HepG2 (cell line): Measurements from ENCODE around the gene EPHA2. TPM values are rescaled to one million over a fixed set of nuclear protein-coding genes. Genes with fewer than 3 reads are reported as not detected.

Source experiments
- ARID5B ChIP-seq: IDR thresholded peaks from 2 replicates; pipeline ENCODE4 v1.4.0; 2020; ENCODE audit warnings: mild to moderate bottlenecking, missing genetic modification reagents
- ARNT2 ChIP-seq: sonication (generic); formaldehyde crosslinking; IDR thresholded peaks from 2 replicates; pipeline ENCODE4 v1.8.0; 2022; ENCODE audit warnings: mild to moderate bottlenecking, low read depth, missing genetic modification reagents, moderate library complexity
- ATF1 ChIP-seq: IDR thresholded peaks from 2 replicates; pipeline ENCODE4 v1.6.1; 2016; ENCODE audit warnings: mild to moderate bottlenecking, control low read depth
- BCL6 ChIP-seq: IDR thresholded peaks from 2 replicates; pipeline ENCODE4 v1.6.1; 2016; ENCODE audit warnings: missing genetic modification reagents, missing compliant biosample characterization
- DZIP1 ChIP-seq: sonication (generic); formaldehyde crosslinking; IDR thresholded peaks from 2 replicates; pipeline ENCODE4 v1.5.0; 2020; ENCODE audit warnings: mild to moderate bottlenecking, missing genetic modification reagents
- ESRRA ChIP-seq: sonication (generic); formaldehyde crosslinking; IDR thresholded peaks from 2 replicates; pipeline ENCODE4 v1.5.1; 2020; ENCODE audit warnings: mild to moderate bottlenecking, low read depth, missing genetic modification reagents
- GMEB2 ChIP-seq: IDR thresholded peaks from 2 replicates; pipeline ENCODE4 v1.6.1; 2016; ENCODE audit warnings: missing biosample characterization, missing genetic modification reagents, low read depth
- HNRNPUL1 ChIP-seq: fragments of 200-400 bp; formaldehyde crosslinking; IDR thresholded peaks from 2 replicates; pipeline ENCODE4 v1.6.1; 2017; ENCODE audit warnings: low read depth, mild to moderate bottlenecking, low read length, moderate library complexity
- TOE1 ChIP-seq: sonication (generic); formaldehyde crosslinking; IDR thresholded peaks from 2 replicates; pipeline ENCODE4 v1.4.0; 2020; ENCODE audit warnings: mild to moderate bottlenecking, missing genetic modification reagents
- TRIM22 ChIP-seq: fragments of 450-650 bp; IDR thresholded peaks from 2 replicates; pipeline ENCODE4 v1.6.1; 2017
- ZMAT5 ChIP-seq: sonication (generic); formaldehyde crosslinking; IDR thresholded peaks from 2 replicates; pipeline ENCODE4 v1.5.0; 2020; ENCODE audit warnings: mild to moderate bottlenecking, low read depth, missing genetic modification reagents, borderline replicate concordance
- ZMYM4 ChIP-seq: sonication (generic); formaldehyde crosslinking; IDR thresholded peaks from 2 replicates; pipeline ENCODE4 v1.8.1; 2023; ENCODE audit warnings: mild to moderate bottlenecking, missing genetic modification reagents
- ZNF160 ChIP-seq: sonication (generic); formaldehyde crosslinking; IDR thresholded peaks from 2 replicates; pipeline ENCODE4 v1.8.0; 2022; ENCODE audit warnings: mild to moderate bottlenecking, inconsistent platforms, missing genetic modification reagents
- ZNF34 ChIP-seq: sonication (generic); formaldehyde crosslinking; IDR thresholded peaks from 2 replicates; pipeline ENCODE4 v1.4.0; 2020; ENCODE audit warnings: mild to moderate bottlenecking, missing genetic modification reagents, borderline replicate concordance
- ZNF414 ChIP-seq: sonication (generic); formaldehyde crosslinking; IDR thresholded peaks from 2 replicates; pipeline ENCODE4 v1.5.0; 2020; ENCODE audit warnings: missing genetic modification reagents
- ZNF546 ChIP-seq: sonication (generic); formaldehyde crosslinking; conservative IDR thresholded peaks from 2 replicates; pipeline ENCODE4 v1.8.1; 2023; ENCODE audit warnings: mild to moderate bottlenecking, missing genetic modification reagents
- ZNF674 ChIP-seq: sonication (generic); formaldehyde crosslinking; IDR thresholded peaks from 2 replicates; pipeline ENCODE4 v1.5.0; 2020; ENCODE audit warnings: low read depth, mild to moderate bottlenecking, missing genetic modification reagents
- polyA plus RNA-seq, 8 experiments: library from polyadenylated mRNA; depleted of rRNA in 3 of 8; stranded (reverse) in 7 of 8; unstranded in 1 of 8; fragments of >200 nt; fragmentation: Illumina TruSeq in 4 of 8; extraction: Trizol in 4 of 8; gene quantifications; 2 replicates each; pipeline versions ENCODE4 v1.2.1 to v1.2.3, GENCODE V29; 2011 to 2016; ENCODE audit warnings: low read depth in 4 of 8, missing spikeins in 1 of 8, mixed read lengths in 1 of 8; ENCODE audit not compliant: insufficient read depth in 1 of 8
- total RNA-seq, 5 experiments: library from RNA; depleted of rRNA; stranded (reverse); fragments of >200 nt; fragmentation: Illumina TruSeq; extraction: Trizol; gene quantifications; 2 replicates each; pipeline ENCODE4 v1.2.3, GENCODE V29; 2016; ENCODE audit warnings: low read depth in 1 of 5

EPHA2 gene
- total and polyA plus RNA-seq, 2 of the 13 experiments (the other 11 are each of a cell fraction or from before 2014, with no cell fraction given): 33.6 to 53.6 TPM

GRCh38 chr1:16164213-16165072 lies 8.6 kb upstream of the EPHA2 start (continued):
- TF ChIP-seq TRIM22 (no peak), ARNT2 (CRISPR knock-in tag) (no peak), HNRNPUL1 (no peak), GMEB2 (no peak), DZIP1 (CRISPR knock-in tag) (no peak), ZNF414 (CRISPR knock-in tag) (no peak; the same call in 1 of the 2 replicates), ZNF674 (CRISPR knock-in tag) (no peak), ESRRA (CRISPR knock-in tag) (peak; percentile 47; the same call in 1 of the 2 replicates), ATF1 (peak; percentile 79), ZNF160 (0 out of 2 replicates have a peak, but pooled peaks have one; percentile 46), ZNF546 (CRISPR knock-in tag) (no peak), ZMYM4 (CRISPR knock-in tag) (no peak), ARID5B (peak; percentile 66), ZMAT5 (CRISPR knock-in tag) (no peak), TOE1 (CRISPR knock-in tag) (no peak), BCL6 (peak; percentile 47; the same call in 1 of the 2 replicates), ZNF34 (CRISPR knock-in tag) (peak; percentile 58; the same call in 1 of the 2 replicates)
